Fibroblast of pulmonary artery (primary cell): ENCODE results near the gene MTHFS.

Experiments
- DNase-seq: peaks from one replicate; pipeline ENCODE4 v3.0.0-alpha.2; 2010; ENCODE audit warnings: low read depth
- H3K4me3 ChIP-seq: replicated peaks from 2 replicates; pipeline ENCODE4 v1.5.1; 2011; ENCODE audit warnings: low read depth, mild to moderate bottlenecking, control low read depth, low read length, moderate library complexity
- TF ChIP-seq, protein P1 (sequence below): IDR thresholded peaks from 2 replicates; pipeline ENCODE4 v1.5.1; 2011; ENCODE audit warnings: mild to moderate bottlenecking, control low read depth, low read length, inconsistent platforms; ENCODE audit errors: missing control alignments

MTHFS gene

DNA sequence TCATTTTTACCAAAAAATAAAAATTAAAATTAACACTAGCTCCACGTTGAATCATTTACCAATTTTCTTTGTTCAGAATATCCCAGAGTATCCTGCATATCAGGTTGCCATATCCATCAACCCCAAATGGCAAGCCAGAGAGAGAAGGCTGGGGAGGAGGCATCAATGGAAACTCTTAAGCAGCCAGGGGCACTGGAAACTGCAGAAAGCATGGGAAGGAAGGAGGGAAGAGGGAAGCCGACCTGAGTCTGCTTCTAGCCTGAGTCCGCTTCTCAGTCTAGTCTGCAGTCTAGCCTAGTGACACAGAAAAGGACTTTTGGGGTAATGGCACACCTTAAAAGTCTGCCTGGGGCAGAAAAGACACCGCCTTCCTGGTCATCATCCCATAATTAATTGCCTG, 1.6 kb upstream of the MTHFS start:
- no peak for DNase-seq
- H3K4me3 ChIP-seq: no peak overlapping the region
- TF ChIP-seq, protein P1, sequence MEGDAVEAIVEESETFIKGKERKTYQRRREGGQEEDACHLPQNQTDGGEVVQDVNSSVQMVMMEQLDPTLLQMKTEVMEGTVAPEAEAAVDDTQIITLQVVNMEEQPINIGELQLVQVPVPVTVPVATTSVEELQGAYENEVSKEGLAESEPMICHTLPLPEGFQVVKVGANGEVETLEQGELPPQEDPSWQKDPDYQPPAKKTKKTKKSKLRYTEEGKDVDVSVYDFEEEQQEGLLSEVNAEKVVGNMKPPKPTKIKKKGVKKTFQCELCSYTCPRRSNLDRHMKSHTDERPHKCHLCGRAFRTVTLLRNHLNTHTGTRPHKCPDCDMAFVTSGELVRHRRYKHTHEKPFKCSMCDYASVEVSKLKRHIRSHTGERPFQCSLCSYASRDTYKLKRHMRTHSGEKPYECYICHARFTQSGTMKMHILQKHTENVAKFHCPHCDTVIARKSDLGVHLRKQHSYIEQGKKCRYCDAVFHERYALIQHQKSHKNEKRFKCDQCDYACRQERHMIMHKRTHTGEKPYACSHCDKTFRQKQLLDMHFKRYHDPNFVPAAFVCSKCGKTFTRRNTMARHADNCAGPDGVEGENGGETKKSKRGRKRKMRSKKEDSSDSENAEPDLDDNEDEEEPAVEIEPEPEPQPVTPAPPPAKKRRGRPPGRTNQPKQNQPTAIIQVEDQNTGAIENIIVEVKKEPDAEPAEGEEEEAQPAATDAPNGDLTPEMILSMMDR: no peak

DNA sequence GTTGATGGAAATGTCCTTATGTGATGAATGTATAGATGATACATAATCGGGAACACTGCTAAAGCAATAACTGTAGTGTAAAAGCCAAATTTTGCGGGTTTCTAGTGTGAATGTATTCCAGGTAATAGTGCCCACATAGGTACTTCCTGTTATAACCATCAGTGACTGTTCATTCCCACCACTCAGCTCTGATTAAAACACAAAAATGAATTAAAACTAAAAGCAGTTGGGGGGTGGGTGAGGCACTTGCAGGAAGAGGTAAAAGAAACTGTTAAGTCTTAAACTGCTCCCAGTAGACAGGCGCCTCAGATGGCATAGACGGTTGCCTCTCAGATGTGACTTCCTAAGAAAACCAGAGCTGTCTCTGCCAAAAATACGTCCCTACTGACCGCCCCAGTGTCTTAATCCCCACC, 893 bp upstream of the MTHFS start:
- TF ChIP-seq, protein P1: no peak
- no peak for DNase-seq
- no peak overlapping the region for H3K4me3 ChIP-seq

DNA sequence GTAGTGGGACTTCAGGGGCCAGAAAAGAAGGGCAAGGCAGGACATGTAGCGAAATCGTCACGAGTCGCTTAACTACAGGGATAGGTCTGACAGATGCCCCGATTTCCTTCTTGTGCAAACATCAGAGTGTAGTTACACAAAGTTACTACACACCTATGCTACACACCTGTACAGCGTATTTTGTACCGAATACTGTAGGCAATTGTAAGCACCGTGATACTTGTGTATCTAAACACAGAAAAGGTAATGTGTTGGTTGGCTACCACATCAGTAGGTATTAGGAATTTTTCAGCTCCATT, 515 bp upstream of the MTHFS start:
- peak; percentile 23 for DNase-seq
- peak overlapping the region; percentile 71 for H3K4me3 ChIP-seq
- TF ChIP-seq, protein P1: no peak

DNA sequence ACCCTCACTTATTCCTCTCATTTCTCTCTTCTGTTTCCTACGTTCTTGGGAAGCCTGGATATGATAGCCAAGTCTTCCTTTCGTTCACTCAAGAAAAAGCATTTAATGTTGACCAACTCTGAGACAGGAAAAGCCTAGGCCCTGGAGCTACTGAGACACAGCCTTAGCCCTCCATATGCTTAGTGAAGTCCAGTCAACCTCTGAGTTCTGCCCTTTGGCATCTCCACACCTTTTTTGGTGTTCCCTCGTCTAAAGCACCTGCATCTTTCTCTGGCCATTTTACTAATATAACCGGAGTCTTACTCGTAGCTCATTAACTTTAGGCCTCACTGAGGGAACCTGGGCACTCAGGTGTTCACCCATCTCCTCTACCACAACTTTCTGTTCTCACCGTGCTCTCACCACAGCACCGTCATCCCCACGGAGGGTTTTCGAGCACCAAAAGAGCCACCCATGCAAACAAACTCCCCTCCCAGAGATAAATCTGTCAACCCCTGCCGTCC, 632 bp downstream of the MTHFS start:
- TF ChIP-seq, protein P1: no peak
- no peak for DNase-seq
- peak overlapping the region; percentile 71 for H3K4me3 ChIP-seq

DNA sequence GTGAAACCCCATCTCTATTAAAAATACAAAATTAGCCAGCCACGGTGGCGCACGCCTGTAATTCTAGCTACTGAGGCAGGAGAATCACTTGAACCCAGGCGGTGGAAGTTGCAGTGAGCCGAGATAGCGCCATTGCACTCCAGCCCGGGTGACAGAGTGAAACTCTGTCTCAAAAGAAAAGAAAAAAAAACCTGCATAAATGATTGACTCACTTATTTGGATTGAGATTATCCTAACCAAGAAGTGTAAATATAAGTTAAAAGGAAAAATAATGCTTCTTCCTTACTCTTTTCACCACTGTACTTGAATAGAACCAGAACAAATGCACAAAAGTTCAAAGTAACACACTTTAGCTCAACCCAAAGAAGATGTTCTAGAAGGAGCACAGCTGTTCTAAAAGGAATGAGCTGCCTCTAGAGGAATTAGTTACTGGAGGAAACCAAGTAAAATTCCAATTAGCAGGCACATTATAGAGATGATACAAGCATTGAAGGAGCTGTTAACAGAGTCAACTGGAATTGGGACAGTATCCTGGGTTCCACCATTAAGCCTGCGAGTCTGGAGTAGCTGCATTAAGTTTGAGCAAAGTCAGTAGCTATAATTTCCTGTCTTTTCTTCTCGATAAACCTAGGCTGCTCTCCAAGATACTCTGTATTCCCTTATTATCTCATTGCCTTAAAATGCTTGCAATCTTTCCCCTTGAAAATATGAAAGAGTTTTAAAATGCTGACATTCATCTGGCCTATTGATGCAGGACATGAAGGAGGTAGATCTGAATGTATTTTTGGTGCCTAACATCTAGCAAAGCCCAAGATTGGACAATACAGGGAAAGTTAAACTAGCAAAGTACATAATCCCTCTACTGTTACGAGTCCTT, 9.5 kb downstream of the MTHFS start:
- TF ChIP-seq, protein P1: no peak
- DNase-seq: peak; percentile 18
- no peak overlapping the region for H3K4me3 ChIP-seq

DNA sequence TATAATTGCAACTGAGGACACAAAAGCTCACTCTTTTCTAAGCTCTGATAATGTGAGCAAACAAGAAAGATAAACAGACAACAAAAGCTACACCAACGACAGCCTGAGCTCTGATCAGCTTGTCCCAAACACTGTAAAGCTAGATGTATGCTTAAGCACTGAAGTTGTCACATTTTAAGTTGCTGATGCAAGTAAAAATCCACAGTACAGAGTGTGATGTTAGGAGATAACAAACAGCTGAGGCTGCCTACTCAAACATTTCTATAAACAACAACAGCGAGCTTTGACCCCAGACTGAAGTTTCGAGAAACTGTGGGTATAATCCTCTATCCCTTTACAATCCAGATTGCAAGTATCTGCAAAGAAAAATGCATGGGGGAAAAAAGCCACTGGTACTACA, 10.7 kb downstream of the MTHFS start:
- H3K4me3 ChIP-seq: no peak overlapping the region
- TF ChIP-seq, protein P1: no peak
- DNase-seq: no peak

DNA sequence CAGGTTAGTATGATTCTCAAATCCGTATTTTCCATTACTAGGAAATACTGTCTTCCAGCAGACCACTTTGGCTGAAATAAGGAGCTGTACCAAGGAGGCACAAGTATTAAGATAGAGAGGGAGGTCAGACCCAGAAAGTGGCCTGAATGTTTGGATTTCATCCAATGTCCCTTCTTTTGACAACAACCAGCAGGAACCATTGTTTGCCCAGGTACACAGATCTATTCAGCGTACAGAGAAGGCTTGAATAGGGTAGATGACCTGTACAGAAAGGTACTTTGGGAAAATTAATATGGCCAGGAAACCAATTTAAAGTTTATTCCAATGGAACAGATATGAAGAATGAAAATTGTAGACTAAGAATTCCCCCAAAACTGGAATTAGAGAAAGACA, 12.6 kb downstream of the MTHFS start:
- DNase-seq: no peak
- TF ChIP-seq, protein P1: no peak
- no peak overlapping the region for H3K4me3 ChIP-seq
